GM21528 (cell line): ENCODE measurements around the gene WIPF2.
"Not testable (repeated sequence)": the region's sequence is repeated elsewhere in the genome, so short reads cannot be mapped to it uniquely, and the experiment has no call there.

Experiments used
- ATAC-seq: cut with Tn5 transposase; IDR thresholded peaks from one replicate; pipeline ENCODE4 v1.9.1; 2021; ENCODE audit warnings: mild to moderate bottlenecking, moderate library complexity; ENCODE audit not compliant: unreplicated experiment, low FRiP score

WIPF2 gene

DNA sequence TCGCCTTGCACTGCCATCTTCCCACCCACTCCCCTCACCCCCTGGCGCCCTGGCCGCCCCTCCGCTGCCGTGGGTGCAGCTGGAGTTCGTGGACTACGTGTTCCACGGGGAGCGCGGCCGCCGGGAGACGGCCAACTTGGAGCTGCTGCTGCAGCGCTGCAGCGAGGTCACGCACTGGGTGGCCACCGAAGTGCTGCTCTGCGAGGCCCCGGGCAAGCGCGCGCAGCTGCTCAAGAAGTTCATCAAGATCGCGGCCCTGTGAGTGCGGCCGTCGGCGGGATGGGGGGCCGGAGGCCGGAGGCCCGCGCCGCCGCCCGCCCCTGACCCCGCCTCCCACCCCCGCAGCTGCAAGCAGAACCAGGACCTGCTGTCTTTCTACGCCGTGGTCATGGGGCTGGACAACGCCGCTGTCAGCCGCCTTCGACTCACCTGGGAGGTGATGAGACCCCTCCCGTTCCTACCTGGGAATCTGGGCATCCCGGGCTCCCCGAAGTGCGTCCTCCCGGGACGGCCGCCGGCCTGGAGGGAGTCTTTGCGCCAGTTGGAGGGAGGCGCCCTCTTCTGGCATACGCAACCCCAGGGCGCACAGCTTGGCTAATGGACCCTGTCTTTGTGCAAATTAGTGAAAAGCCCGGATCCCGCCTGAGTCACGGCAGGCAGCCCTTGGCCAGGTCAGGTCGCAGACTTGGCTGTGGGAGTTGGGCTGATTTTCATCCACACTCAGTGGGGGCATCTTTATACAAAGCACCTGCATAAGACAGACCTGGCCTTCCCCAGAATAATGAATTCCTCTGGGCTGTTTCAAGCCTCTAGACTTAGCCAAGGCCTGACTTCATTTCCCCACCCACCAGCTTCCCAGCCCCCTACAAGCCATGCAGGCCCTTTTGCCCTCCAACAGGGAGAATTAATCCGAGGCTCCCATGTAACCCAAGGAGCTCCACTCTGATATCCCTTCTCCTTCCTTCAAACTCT lies 27.6 kb upstream of the WIPF2 start:
- peak; percentile 65 for ATAC-seq

DNA sequence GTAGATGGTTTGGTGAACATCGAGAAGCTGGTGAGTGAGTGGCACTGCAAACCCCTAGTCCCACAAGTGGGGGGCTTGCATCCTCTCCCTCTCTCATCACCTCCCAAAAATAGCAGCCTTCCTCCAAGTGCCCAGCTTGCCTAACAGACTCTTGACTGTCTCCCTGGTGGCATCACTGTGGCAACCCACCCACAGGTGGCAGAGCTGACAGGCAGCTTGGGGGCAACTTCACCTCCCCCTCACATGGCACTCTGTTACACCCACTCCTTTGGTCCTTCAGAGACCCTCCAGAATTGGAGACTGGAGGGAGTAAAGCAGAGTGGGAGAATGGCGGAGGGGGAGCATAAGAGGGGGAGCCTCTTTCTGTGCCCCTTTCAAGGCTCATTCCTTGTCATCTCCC lies 26.1 kb upstream of the WIPF2 start:
- no peak for ATAC-seq

DNA sequence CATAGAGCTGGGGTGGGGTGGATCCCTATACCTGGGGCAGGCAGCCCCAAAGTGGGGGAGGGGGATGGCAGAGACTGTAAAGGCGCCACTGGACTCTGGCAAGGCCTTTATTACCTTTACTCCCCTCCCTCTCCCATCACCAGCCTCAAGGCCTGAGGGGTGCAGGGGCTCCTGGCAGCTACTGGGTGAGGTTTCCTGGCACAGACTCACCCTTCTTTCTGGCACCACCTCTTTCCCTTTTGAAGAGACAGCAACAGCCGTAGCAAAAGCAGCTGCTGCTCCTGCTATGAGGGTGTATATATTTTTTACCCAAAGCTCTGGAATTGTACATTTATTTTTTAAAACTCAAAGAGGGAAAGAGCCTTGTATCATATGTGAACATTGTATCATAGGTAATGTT lies 24.3 kb upstream of the WIPF2 start:
- no peak for ATAC-seq

DNA sequence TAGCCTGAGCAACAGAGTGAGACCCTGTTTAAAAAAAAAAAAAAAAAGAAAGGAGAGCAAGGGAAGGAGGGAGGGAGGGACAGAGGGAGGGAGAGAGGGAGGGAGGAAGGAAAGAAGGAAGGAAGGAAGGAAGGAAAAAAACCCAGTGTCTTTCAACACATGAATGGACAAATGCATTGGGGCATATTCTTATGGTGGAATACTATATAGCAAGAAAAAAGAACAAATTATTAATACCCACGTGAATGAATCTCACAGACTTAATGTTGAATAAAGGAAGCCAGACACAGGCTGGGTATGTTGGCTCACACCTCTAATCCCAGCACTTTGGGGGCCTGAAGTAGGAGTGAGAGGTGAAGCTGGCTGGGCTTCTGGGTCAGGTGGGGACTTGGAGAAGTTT lies 21.6 kb upstream of the WIPF2 start:
- ATAC-seq = no peak

DNA sequence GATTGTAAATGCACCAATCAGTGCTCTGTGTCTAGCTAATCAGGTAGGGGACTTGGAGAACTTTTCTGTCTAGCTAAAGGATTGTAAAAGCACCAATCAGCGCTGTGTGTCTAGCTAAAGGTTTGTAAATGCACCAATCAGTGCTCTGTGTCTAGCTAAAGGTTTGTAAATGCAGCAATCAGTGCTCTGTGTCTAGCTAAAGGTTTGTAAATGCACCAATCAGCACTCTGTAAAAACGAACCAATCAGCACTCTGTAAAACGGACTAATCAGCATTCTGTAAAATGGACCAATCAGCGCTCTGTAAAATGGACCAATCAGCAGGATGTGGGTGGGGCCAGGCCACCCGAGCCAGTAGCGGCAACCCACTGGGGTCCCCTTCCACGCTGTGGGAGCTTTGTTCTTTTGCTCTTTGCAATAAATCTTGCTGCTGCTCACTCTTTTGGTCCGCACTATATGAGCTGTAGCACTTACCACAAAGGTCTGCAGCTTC lies 21.1 kb upstream of the WIPF2 start:
- ATAC-seq = not testable (repeated sequence)

DNA sequence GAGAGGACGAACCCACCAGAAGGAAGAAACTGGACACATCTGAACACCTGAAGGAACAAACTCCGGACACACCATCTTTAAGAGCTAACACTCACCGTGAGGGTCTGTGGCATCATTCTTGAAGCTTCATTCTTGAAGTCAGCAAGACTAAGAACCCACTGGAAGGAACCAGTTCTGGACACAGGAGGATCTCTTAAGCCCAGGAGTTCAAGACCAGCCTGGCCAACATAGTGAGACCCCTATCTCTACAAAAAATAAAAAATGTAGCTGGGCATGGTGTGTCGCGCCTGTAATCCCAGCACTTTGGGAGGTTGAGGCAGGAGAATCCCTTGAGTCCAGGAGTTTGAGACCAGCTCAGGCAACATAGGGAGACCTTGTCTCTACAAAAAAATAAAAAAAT lies 20.5 kb upstream of the WIPF2 start:
- ATAC-seq = no peak

DNA sequence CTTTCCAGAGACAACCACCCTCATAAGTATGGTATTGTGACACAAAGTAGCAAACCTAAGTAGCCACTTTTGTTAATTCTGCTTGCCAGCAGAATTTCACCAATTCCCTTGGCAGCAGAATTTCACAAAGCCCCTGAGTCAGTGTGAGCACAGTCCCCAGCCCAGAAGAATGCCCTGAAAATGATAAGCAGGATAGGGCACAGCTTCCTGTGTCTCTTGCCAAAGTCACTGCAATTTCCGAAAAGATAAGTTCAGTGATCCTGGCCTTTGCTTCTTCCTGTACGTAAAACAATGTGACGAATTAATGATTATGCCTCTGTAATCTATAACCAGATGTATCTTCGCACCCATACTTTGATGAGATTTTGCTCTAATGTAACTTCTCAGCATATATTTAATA lies 16.0 kb upstream of the WIPF2 start:
- ATAC-seq = no peak

DNA sequence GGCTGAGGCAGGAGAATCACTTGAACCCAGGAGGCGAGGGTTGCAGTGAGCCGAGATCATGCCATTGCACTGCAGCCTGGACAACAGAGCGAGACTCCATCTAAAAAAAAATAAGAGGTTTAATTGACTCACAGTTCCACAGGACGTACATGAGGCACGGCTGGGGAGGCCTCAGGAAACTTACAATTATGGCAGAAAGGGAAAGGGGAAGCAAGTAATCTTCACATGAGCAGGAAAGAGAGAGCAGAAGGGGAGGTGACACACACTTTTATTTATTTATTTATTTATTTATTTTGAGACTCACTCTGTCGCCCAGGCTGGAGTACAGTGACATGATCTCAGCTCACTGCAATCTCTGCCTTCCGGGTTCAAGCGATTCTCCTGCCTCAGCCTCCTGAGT lies 12.9 kb upstream of the WIPF2 start:
- ATAC-seq = not testable (repeated sequence)

DNA sequence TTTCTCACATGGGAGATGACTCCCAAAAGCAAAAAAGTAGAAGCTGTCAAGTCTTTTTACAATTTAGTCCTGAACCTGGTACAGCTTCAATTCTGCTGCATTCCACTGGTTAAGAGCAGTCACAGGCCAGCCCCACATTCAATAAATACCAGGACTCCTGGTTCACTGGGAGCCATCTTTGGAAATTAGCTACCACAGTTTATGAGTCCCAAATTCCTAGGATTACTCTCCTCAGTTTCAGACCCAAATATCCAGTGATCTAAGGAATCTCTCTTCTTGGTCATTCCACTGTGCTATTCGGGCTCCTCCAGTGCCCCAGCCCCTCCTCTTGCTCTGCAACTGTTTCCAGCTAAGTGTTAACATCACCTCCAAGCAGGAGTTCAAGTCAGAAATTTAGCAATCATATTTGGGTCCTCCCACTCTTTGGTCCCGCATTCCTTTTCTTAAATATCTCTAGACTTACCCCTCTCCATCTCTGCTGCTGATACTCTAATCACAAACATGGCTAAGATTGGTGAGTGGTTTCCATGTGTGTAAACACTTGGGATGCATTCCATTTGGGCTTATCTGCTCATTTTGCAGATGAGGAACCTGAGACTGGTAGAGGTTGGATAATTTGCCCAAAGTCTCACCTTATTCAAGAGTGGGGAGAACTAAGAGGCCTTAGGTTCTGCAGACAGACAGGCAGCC lies 9.6 kb upstream of the WIPF2 start:
- no peak for ATAC-seq

DNA sequence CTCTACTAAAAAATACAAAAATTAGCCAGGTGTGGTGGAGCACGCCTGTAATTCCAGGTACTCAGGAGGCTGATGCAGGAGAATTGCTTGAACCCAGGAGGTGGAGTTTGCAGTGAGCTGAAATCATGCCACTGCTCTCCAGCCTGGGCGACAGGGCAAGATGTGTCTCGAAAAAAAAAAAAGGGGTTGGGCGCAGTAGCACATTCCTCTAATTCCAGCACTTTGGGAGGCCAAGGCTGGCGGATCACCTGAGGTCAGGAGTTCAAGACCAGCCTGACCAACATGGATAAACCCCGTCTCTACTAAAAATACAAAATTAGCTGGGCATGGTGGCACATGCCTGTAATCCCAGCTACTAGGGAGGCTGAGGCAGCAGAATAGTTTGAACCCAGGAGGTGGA lies 5.2 kb upstream of the WIPF2 start:
- not testable (repeated sequence) for ATAC-seq

DNA sequence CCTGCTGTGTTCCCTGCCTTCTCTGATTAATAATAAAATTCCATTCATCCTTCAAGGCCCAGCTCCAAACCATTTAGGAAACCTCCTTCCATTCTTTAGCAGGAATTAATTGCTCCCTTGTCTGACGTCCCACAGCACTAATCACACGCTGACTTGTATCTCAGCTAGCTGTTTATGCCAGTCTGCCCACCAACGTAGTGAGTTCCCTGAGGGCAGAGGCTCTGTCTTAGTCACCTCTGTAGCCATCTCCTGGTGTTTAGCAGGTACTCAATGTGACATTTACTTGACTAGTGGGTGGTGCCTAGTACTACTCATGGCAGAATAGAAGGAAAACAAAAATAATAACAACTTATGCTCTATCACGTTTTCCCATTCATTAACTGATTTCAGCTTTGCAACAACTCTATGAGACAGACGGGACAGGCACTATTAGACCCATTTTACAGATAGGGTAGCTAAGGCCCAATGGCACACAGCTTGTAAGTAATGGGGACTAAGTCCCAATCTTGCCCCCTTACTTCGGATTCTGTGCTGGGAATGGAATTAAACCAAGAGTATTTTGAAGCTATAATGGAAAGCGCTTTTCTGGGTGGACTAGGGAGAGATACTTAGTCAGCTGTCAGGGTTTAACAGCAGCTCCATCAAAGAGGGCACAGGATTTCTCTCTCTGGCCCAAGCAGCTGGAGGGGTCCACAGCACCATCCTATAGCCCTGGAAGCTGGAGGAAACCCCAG lies 931 bp upstream of the WIPF2 start:
- ATAC-seq = no peak

DNA sequence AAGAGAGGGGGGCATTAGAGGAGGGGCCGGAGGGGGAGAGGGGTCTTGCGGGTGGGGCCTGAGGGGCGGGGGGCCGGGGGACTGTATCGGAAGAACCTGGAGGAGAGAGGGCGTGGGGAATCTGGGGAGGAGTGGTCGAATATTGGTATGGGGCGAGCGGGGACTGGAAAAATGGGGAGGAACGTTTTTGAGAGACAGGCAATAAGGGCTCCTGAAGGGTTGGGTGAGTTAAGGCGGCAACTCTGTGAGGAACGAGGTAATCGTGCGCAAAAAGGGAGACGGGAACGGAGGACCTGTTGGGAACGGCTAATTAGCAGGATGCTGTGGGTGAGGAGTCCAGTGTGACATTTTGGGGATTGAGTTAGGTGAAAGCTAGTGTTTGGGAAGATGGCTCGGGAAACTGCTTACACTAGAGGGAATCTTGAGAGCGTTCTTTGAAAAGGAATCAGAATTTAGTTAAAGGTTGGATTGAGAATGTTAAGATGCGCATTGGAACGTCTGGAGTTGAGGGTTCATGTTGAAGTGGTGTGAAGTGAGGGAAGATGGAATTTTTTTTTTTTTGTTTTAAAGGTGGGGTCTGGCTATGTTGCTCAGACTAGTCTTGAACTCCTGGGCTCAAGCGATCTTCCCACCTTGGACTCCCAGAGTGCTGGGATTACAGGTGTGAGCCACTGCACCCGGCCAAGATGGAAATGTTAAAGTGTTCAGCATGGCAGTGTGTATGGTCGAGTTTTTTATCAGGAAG lies 662 bp downstream of the WIPF2 start:
- no peak for ATAC-seq

DNA sequence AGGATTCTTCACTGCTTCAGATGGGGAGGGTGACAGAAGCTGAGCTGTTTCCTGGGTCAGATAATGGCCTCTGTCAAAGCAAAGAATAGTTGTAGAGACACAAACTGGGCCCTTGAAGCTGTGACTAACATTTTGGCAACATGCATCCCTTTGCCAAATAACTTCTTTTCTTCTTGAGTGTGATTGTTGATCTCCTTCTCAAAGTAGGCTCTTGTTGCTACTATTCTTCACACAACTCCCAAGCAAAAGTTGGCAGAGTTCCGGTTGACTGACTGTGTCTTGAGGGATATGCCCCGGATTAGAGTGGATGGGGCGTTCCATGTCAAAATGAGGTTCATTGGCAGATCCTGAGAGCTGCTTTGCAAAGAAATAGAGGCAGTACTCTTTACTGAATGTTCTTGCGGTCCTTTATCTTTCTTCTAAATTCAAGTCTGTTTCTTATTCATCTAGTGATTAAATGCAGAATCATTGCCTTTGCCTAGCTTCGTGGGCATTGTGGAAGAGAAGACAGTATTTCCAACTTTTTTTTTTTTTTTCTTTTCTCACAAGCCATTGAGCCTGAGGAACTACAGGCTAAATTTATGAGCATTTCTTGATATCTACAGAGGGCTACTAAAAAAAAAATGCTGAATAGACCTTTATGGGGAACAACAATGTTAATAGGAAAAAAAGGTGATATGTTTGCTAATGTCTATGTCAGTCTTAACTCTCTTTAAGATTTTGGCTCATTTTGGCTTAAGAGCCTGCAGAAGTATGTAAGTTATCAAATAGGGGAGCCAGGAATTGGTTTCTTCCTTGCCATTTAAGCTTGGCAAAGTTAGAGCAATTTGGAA lies 5.8 kb downstream of the WIPF2 start:
- no peak for ATAC-seq

DNA sequence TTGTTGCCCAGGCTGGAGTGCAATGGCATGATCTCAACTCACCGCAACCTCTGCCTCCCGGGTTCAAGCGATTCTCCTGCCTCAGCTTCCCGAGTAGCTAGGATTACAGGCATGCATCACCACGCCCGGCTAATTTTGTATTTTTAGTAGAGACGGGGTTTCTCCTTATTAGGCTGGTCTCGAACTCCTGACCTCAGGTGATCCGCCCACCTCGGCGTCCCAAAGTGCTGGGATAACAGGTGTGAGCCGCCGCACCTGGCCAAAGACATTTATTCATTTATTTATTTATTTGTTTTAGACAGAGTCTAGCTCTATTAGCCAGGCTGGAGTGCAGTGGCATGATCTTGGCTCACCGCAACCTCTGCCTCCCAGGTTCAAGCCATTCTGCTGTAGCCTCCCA lies 10.0 kb downstream of the WIPF2 start:
- ATAC-seq = not testable (repeated sequence)

DNA sequence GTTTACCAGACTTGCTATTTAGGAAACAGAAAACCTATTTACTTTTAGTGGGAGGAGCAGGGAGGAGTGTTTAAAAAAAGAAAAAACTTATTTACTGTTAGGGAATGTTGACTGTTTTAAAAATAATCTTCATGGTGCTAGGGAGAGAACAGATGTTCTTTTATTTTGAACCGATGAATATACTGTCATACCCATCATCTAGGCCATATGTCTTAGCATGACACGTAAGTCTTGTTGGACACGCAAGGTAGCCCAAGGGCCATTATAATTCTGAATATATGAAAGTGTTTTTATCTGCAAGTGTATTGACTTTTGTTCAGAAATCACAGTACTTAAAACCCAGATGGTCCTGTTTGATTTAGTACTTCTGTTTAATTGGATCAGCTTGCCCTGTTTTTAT lies 11.6 kb downstream of the WIPF2 start:
- ATAC-seq = no peak

DNA sequence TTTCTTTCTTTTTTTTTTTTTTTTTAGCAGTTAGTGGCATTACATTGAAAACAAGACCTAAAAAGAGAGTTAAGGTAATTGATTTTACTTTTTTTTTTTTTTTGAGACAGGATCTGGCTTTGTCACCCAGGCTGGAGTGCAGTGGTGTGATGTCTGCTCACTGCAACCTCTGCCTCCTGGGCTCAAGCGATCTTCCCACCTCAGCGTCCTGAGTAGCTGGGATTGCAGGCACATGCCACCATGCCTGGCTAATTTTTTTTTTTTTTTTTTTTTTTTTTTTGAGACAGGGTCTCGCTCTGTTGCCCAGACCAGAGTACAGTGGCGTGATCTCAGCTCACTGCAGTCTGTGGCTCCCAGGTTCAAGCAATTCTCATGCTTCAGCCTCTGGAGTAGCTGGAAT lies 12.8 kb downstream of the WIPF2 start:
- not testable (repeated sequence) for ATAC-seq

DNA sequence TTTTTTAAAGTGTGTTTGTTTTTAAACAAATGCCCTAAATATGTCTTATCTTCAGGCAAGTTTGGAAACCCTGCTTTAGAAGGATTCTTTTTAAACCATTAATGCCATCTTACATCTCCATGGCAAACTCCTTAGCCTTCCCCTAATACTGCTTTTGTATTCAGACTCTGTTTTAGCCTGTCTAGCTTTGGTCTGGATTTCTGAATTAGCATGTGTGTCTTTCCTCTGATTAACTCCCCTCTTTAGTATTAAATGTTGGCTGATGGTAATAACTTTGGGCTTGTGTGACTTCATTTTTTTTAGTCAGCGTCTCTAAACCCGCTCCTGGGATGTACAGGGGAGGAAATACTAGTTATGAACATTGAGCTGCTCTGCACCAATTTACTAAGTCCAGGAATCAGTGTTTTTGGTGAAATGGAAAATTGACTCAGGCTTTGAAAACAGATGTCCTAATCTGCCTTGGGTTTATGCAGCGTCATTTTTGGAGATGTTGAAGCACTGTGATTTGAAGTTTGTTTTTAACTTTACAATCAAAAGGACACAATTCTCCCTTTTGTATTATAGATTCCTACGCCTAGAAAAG lies 22.2 kb downstream of the WIPF2 start:
- ATAC-seq = no peak

DNA sequence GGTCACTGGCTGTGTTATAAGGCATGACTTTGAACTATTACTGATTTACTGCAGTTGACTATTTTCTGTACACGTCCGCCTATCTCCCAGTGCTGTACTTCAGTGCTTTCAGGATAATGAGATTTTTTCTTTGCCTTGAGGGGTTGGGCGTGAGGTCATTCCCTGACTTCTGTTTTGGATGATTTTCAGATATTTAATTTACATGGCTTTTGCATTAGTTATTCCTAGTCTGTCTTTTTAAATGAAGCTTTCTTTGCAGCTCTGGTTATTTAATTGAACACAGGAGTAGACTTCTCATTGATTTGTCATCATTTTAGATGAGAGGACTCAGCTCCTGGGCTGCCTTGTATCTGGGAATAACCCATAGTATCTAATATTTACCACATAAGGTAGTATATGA lies 23.7 kb downstream of the WIPF2 start:
- no peak for ATAC-seq

DNA sequence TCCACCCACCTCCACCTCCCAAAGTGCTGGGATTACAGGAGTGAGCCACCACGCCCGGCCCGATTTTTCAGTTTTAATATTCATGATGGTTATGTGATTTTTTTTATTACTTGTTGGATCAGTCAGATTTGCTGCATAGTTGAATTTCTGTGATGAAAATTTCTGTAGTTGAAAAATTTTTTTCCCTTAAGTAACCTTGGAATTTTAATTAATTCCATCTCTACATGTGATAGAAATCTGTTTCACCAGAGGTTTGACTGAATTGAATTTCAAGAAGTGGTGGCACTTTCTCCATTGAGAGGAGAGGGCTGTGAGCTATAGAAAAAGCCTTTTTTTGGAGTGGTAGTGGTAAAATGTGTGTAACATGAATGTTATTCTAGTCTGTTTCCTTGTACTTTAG lies 24.7 kb downstream of the WIPF2 start:
- no peak for ATAC-seq
